ENCODE measurements around the gene PLOD1.
"Not testable (repeated sequence)": the region's sequence is repeated elsewhere in the genome, so short reads cannot be mapped to it uniquely, and the experiment has no call there.

GRCh38 chr1:11912482-11913216 is 21.9 kb upstream of the PLOD1 start:
- TF ChIP-seq CTCF (IDR thresholded peaks at IDR 0.05; ENCODE audit: poor library complexity, severe bottlenecking); REST (IDR thresholded peaks at IDR 0.05; ENCODE audit: borderline replicate concordance); EZH2 (IDR thresholded peaks at IDR 0.05; ENCODE audit: borderline replicate concordance, insufficient read depth, low read length, poor library complexity, severe bottlenecking); SMC3 (conservative IDR thresholded peaks at IDR 0.05; ENCODE audit: poor library complexity); EP300 (conservative IDR thresholded peaks at IDR 0.05; ENCODE audit: poor library complexity, severe bottlenecking); TAF1 (IDR thresholded peaks at IDR 0.05; ENCODE audit: low read depth); POLR2AphosphoS5 (IDR thresholded peaks at IDR 0.05); MXI1 (conservative IDR thresholded peaks at IDR 0.05; ENCODE audit: poor library complexity, severe bottlenecking); RAD21 (conservative IDR thresholded peaks at IDR 0.05): not testable (repeated sequence)
